Activated naive CD4-positive, alpha-beta T cell treated with anti-CD3 and anti-CD28 coated beads, Interleukin-2, amount 50 U/mL, for 72 hours (primary cell): ENCODE results near the gene GLOD4. TPM values are rescaled to one million over a fixed set of nuclear protein-coding genes. Genes with fewer than 3 reads are reported as not detected.
"Not testable (repeated sequence)": the region's sequence is repeated elsewhere in the genome, so short reads cannot be mapped to it uniquely, and the experiment has no call there.

ENCODE experiments used
- ATAC-seq, 2 donors: fragments of 150-1000 bp; cut with Tn5 transposase; 2 replicates each; pipeline ENCODE4 v1.10.0; 2021; ENCODE audit warnings: mild to moderate bottlenecking in 2 of 2, moderate library complexity in 2 of 2
- DNase-seq, 2 donors: peaks; one replicate each; pipeline ENCODE4 v3.0.0; 2021 to 2022; ENCODE audit warnings: low spot score in 2 of 2
- H3K27ac Mint-ChIP-seq, 2 donors: one replicate each; pipeline ENCODE4 v1.8.0; 2022; ENCODE audit warnings: mild to moderate bottlenecking in 2 of 2, mixed read lengths in 2 of 2
- H3K36me3 Mint-ChIP-seq, 2 donors: one replicate each; pipeline ENCODE4 v1.8.0; 2022; ENCODE audit warnings: mixed read lengths in 2 of 2
- H3K9me3 Mint-ChIP-seq, 2 donors: one replicate each; pipeline ENCODE4 v1.8.0; 2022; ENCODE audit warnings: mixed read lengths in 2 of 2
- total RNA-seq, 2 donors: library from RNA; stranded (reverse); gene quantifications; one replicate each; pipeline ENCODE4 v1.2.3, GENCODE V29; 2022

The GLOD4 gene, protein sequence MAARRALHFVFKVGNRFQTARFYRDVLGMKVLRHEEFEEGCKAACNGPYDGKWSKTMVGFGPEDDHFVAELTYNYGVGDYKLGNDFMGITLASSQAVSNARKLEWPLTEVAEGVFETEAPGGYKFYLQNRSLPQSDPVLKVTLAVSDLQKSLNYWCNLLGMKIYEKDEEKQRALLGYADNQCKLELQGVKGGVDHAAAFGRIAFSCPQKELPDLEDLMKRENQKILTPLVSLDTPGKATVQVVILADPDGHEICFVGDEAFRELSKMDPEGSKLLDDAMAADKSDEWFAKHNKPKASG
- total RNA-seq, result 10 to 100 TPM; 49.4 to 63.3 TPM

DNA sequence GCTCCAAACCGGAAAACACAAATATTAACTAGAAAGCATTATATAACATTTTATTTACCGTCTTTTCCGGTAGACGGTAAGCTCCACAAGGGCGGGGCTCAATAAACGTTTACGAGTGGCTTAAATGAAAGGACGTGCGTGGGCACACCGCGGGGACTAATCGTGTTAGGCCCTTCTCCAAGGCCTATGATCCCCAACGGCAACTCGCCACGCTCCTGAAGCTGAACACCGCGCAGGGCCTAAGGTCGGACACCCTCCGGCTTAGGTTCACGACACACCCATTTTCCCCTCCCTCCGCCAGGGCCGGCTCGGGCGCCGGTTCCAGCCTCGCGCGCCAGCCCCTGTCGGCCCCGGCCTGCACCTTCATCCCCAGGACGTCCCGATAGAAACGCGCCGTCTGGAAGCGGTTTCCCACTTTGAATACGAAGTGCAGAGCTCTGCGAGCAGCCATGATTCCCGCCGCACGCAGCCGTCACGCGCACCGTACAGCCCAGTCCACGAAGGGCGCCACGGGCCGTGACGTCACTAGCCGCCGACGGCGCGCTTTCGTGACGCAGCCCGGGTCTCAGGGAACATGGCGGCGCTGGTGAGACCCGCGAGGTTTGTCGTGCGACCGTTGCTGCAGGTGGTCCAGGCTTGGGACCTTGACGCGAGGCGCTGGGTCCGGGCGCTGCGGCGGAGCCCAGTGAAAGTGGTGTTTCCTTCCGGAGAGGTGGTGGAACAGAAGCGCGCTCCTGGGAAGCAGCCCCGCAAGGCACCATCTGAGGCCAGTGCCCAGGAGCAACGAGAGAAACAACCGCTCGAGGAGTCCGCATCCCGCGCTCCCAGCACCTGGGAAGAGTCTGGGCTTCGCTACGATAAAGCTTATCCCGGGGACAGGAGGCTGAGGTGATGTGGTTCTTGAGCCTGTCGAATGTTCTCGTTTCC, at the start of gene GLOD4, which contains the start of gene MRM3:
TSS of gene GLOD4 (minus strand) at position 476 of the 927 bp plus-strand sequence. CDS start at position 451, 25 bp downstream.
TSS of gene MRM3 (plus strand) at position 549 of the 927 bp plus-strand sequence. CDS start at position 575, 26 bp downstream.
- peak within 1 kb of the TSS; percentile 93 to 95 for H3K27ac Mint-ChIP-seq
- DNase-seq (peak; percentile 95 to 97), ATAC-seq (peak; percentile 92 to 94)
- H3K9me3 Mint-ChIP-seq, result no peaks in the 10 kb centered on the region
- H3K36me3 Mint-ChIP-seq, result peaks cover 20 to 25% of the 10 kb centered on the region in 2 donors

DNA sequence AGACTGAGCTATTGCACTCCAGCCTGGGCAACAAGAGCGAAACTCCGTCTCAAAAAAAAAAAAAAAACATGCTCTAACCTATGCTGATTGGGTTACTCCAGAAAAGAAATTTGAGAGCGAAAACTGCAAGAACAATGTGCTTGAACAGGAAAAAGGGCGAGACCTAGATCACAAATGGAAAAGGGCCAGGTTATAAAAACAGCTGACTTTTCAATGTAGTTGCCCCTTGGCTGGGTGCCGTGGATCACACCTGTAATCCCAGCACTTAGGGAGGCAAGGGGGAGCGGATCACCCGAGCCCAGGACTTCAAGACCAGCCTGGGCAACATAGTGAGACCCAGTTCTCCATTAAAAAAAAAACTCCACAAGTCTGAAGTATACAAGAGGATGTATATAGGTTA, 48.9 kb upstream of the GLOD4 start:
- DNase-seq (no peak), ATAC-seq (no peak)
- H3K36me3 Mint-ChIP-seq, result no peaks in the 10 kb centered on the region
- H3K9me3 Mint-ChIP-seq, result no peaks in the 10 kb centered on the region
- no peak overlapping the region for H3K27ac Mint-ChIP-seq

DNA sequence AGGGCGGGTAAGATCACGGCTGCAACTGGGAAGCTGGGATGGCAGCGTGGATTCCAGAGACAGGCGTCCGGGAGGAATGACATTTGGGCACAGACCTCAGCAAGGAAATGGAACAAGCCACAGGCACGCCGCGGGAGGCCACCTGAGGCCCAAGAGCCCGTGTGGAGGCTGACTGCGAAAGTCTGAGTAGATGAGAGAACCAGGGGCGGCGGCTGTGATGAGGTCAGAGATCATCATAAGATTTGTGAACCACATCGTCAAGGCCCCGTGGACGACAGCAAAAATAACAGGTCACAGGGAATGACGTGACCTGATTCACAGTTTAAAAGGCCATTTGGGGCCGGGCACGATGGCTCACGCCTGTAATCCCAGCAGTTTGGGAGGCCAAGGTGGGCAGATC, 48.3 kb upstream of the GLOD4 start:
- DNase-seq (no peak), ATAC-seq (no peak)
- H3K36me3 Mint-ChIP-seq, result no peaks in the 10 kb centered on the region
- no peak overlapping the region for H3K27ac Mint-ChIP-seq
- H3K9me3 Mint-ChIP-seq, result no peaks in the 10 kb centered on the region

DNA sequence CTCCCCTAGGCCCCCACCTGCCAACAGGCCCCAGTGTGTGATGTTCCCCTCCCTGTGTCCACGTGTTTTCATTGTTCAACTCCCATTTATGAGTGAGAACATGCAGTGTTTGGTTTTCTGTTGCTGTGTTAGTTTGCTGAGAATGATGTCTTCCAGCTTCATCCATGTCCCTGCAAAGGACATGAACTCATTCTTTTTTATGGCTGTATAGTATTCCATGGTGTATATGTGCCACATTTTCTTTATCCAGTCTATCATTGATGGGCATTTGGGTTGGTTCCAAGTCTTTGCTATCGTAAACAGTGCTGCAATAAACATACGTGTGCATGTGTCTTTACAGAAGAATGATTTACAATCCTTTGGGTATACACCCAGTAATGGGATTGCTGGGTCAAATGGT, 47.5 kb upstream of the GLOD4 start:
- not testable (repeated sequence) for H3K9me3 Mint-ChIP-seq, DNase-seq, H3K27ac Mint-ChIP-seq

DNA sequence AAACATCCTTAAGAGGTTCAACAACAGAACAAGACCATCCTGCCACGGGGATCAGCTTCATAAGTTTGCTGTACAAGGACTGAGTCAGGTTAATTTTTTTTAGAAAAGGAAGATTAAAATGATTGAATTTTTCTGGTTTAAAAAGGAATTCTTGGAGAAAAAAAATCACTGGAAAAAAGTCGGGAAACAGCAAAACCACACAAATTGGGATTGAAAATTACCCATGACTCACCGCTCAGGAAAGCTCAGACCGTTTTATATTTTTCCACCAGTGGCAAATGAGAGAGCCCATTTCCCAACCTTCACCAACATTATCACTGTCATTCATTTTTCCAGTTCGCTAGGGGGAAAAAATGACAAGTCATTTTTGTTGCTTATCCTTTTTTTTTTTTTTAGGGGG, 46.7 kb upstream of the GLOD4 start:
- H3K27ac Mint-ChIP-seq, result no peak overlapping the region
- no peaks in the 10 kb centered on the region for H3K9me3 Mint-ChIP-seq
- no peak for ATAC-seq

More for the DNA sequence above, 47.5 kb upstream of the GLOD4 start:
- ATAC-seq, H3K36me3 Mint-ChIP-seq: not testable (repeated sequence)

DNA sequence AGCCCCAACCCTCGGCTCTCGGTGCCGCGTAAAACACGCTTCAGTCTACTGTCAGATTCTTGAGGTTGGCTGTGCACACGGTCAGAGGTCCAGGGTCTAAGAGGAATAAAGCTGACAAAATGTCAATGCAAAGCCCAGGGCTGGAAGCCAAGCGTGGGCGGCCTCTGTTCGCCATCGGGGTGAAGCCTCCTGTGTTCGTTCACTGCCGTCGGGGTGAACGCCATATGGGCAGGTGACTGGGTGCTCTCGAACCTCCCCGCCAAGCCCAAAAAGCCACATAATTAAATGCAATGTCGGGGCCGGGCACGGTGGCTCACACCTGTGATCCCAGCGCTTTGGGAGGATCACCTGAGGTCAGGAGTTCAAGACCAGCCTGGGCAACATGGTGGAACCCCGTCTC, 44.7 kb upstream of the GLOD4 start:
- no peak for DNase-seq
- Mint-ChIP-seq H3K9me3 (no peaks in the 10 kb centered on the region), H3K27ac (no peak overlapping the region), H3K36me3 (no peaks in the 10 kb centered on the region)
- no peak for ATAC-seq

More for the DNA sequence above, 46.7 kb upstream of the GLOD4 start:
- DNase-seq, result no peak
- no peaks in the 10 kb centered on the region for H3K36me3 Mint-ChIP-seq

DNA sequence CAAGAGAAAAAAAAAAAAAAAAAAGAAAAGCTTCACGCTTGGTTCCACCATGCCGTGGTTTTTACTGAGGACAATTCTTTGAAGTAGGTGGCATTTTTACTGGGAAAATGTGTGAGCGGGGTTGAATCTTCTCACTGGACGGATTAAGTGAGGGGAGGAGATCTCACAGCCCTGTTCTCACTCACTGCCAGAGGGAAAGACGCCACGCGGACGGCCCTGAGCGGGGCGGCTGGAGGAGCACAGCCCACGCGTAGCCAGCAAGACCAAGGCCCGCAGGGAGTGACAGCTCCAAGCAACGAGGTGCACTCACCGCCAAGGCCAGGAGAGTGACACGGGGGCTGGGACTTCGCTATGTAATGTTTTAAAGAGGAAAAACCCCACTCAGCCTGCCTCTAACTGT, 43.1 kb upstream of the GLOD4 start:
- no peak for DNase-seq
- H3K27ac Mint-ChIP-seq, result no peak overlapping the region
- no peak for ATAC-seq
- no peaks in the 10 kb centered on the region for H3K9me3 Mint-ChIP-seq
- no peaks in the 10 kb centered on the region for H3K36me3 Mint-ChIP-seq

DNA sequence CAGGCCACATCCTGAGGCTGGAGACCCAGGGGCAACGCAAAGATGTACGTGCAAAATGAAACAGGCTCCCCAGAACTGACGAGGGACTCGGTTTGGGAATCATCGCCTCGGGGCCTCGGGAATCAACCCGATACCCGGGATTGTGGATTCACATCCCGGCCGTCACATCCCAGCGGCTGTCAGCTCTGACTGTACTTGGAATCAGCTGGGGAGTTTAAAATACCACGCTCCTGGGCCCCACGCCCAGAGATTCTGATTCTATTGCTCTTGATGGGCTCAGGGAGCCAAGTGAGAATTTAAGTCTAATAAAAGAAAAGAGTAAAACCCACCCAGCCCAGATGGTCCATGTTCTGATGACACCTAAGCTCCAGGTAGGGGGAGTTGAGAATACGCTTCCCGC, 42.3 kb upstream of the GLOD4 start:
- no peak for DNase-seq
- no peak for ATAC-seq
- no peaks in the 10 kb centered on the region for H3K9me3 Mint-ChIP-seq
- H3K36me3 Mint-ChIP-seq, result no peaks in the 10 kb centered on the region
- no peak overlapping the region for H3K27ac Mint-ChIP-seq

DNA sequence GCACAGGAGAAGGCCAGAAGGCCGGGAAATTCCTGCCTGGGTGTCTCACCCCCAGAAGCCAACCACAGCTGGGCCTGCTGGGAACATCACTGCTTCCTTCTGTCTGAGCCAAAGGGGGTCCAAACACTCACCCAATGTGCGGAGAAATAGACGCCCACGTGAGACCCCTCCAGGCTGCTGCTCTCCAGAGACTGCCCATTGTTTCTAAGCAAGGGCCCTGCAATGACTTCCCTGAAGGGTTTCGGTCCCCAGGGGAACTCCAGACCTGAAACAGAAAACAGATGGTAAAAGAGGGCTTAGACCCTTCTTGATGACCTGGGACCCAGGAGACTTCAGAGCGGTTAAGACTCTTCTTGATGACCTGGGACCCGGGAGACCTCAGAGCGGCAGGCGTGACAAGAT, 41.4 kb upstream of the GLOD4 start:
- H3K36me3 Mint-ChIP-seq, result no peaks in the 10 kb centered on the region
- no peaks in the 10 kb centered on the region for H3K9me3 Mint-ChIP-seq
- DNase-seq, result no peak
- H3K27ac Mint-ChIP-seq, result peak overlapping the region in 1 of 2 donors; percentile 20
- ATAC-seq, result no peak

DNA sequence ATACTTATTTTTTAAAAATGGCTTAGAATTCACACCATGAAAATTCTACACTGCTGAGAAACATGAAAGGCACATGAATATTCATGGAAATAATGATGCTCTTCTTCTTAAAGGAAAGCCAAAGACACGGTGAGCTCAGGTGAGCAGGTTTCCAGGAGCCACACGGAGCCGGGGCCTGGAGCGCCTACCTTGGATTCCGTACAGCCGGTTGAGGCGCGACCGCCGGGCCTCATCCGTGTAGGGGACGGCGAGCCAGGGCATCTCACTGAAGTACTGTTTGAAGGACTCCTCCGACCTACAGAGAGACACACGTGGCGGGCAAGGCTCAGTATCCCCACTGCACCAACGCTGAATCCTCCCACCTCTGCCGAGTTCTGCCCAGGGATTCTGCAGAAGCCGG, 37.2 kb upstream of the GLOD4 start:
- Mint-ChIP-seq H3K36me3 (no peaks in the 10 kb centered on the region), H3K27ac (no peak overlapping the region), H3K9me3 (no peaks in the 10 kb centered on the region)
- ATAC-seq, result no peak
- DNase-seq, result no peak

DNA sequence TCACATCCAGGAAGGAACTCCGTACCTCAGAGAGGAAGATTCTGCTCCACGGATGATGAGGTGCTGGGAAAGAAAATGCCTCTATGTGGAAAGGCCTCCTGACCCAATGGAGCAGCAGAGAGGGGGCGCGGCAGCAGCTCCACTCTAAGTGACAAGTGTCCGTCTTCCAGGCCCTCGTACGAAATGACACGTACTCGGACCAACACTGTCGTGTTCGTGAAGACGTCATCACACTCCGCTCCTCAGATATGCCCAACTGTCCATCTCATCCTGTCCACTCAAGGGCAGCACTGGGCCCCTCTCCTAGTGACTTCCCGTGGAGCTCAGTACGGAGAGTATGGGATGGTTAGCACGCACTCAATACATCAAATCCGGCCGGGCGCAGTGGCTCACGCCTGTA, 32.3 kb upstream of the GLOD4 start:
- peaks cover 0 to 5% of the 10 kb centered on the region in 2 donors for H3K9me3 Mint-ChIP-seq
- ATAC-seq (no peak), DNase-seq (no peak)
- no peak overlapping the region for H3K27ac Mint-ChIP-seq
- H3K36me3 Mint-ChIP-seq, result no peaks in the 10 kb centered on the region

DNA sequence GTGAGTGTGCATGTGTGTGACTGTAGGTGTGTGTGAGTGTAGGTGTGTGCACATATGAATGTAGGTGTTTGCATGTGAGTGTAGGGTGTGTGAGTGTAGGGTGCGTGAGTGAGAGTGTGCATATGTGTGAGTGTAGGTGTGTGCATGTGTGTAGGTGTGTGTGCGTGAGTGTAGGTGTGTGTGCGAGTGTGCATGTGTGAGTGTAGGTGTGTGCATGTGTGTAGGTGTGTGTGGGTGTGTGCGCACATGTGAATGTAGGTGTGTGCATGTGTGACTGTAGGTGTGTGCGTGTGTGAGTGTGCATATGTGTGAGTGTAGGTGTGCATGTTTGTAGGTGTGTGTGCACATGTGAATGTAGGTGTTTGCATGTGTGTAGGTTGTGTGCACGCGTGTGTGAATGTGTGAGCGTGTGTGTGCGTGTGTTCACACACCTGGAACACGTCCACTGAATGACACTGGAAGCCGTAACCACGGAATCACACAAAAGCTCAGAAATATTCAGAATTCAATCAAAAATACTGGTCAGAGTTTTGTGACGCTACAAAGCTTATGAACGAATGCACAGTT, 30.6 kb upstream of the GLOD4 start:
- no peak for ATAC-seq
- no peak for DNase-seq
- Mint-ChIP-seq H3K27ac (no peak overlapping the region), H3K36me3 (no peaks in the 10 kb centered on the region), H3K9me3 (peaks cover 0 to 5% of the 10 kb centered on the region in 2 donors)

DNA sequence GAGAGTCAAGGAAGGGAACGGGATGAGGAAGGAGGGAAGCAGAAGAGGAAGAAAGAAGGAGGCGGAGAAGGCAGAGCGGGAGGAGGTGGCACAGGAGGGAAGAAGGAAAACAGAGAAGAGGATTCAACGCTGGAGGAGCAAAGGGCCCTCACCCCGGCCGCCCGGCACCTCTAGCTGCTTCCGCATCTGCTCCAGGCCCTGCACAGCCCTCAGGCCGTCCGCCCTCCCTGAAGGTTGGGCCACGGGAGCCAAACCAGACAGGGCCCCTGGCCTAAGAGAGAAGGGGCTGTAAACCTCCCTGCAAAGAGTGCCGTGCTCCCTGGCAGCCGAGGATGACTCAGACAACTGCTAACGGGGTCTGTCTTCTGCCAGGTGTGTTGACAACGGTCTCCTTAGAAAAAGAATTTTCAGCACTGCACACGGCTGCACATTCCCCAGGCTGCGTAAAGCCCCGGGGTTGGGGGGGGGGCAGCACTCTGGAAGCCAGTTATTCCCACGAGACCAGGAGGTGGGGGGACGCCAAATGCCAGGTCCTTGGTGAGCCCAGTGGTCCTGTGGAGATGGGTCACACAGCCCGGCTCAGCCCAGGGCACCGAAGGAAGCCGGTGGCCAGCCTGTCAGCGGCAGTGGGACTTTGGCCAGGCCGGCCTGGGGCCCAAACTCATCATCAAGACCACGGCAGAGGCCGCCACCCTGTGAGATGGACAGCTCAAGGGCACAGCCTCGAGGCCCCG, 29.1 kb upstream of the GLOD4 start:
- Mint-ChIP-seq H3K36me3 (no peaks in the 10 kb centered on the region), H3K9me3 (peaks cover 0 to 5% of the 10 kb centered on the region in 2 donors), H3K27ac (no peak overlapping the region)
- ATAC-seq (no peak), DNase-seq (no peak)

DNA sequence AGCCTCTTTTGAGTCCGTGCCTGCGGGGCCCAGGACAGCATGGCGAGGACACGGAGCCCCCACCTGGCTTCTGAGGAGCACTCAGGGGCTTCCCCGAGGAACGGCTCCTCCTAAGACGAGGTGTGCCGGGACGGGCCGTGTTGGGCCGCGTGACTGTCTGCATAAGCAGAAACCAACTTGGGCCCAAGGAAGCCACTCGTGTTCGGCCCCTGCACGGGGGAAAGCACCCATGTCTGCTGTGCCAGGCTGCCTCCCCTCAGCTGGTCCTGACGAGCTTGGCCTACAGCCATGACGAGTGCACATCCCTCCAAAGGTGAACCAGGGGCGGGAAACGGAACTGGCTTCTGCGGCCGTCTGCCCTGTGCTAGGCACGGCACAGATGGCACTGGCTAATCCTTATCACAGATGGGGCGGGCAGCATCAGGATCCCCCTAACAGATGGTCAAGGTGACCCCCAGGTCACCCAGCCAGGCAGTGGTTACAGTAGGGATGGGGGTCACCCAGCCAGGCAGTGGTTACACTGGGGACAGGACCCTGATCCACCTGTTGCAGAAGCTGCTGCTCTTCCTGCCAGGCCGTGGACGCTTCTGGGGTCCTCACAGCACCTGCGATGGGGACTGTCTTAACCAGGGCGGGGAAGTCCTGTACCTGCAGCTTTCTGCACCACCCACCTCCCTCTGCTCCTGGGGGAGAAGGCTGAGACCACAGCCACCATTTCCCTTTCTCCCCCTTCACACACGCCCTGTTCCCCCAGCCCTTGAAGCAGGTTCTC, 25.6 kb upstream of the GLOD4 start:
- H3K36me3 Mint-ChIP-seq, result no peaks in the 10 kb centered on the region
- no peak for DNase-seq
- no peak overlapping the region for H3K27ac Mint-ChIP-seq
- H3K9me3 Mint-ChIP-seq, result peaks cover 0 to 5% of the 10 kb centered on the region in 2 donors
- ATAC-seq, result no peak

DNA sequence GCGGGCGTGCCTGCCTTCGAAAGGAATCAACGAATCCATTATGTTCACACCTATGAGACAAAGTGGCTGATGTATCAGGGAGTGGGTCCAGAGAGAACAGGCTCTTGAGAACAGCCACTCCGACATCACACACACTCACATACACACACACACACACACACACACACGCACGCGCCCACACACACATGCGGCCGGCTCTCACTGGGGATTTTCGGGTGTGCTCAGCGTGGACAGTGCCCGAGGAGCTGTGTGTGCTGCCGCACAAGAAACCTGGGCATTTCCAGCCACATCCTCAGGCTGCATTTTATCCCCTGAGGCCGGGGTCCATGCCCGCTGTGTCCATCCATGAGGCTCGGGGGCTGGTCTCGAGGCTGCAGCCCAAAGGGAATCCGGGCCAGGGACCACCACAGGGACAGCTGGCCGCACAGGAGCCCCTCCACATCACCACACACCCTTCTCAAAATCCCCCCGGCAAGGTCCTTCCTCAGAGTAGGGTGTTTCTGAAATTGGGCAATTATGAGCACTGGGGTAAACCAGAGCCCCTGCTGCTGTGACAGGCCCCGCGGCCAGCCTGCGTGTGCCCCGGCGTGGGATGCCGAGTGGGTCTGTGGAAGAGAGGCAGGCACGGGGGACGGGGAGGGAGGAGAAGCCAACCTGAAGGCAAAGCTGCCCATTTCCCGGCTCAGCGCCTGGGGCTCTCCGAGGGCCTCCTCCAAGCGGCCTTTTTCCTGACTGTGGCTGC, 24.9 kb upstream of the GLOD4 start:
- no peak overlapping the region for H3K27ac Mint-ChIP-seq
- ATAC-seq (no peak), DNase-seq (no peak)
- H3K36me3 Mint-ChIP-seq, result no peaks in the 10 kb centered on the region
- no peaks in the 10 kb centered on the region for H3K9me3 Mint-ChIP-seq
